Measurements from ENCODE around the gene XAGE2.

DNA sequence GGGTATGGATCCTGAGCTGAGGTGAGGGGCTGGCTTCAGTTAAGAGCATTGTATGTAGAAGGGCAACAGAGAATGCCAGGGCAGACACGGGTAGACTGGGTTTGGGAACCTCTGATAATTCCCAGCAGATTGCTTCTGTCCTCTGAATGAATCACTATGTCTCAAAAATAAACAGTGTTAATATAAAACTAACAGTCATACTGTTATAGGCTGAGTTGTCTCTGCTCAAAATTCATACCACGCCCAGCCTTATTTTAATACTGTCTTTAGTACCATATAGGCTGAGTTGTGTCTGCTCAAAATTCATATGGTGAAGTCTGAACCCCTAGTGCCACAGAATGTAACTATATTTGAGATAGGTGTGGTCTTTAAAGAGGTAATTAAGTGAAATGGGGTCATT is 10.0 kb downstream of the XAGE2 start:
- TF ChIP-seq POLR2A (IDR thresholded peaks at IDR 0.05; ENCODE audit: low read length), result no peak
- TF ChIP-seq GATA1 (IDR thresholded peaks at IDR 0.05; ENCODE audit: low read depth, low read length), result no peak
